ENCODE results near the gene EP300.

EP300 gene

DNA sequence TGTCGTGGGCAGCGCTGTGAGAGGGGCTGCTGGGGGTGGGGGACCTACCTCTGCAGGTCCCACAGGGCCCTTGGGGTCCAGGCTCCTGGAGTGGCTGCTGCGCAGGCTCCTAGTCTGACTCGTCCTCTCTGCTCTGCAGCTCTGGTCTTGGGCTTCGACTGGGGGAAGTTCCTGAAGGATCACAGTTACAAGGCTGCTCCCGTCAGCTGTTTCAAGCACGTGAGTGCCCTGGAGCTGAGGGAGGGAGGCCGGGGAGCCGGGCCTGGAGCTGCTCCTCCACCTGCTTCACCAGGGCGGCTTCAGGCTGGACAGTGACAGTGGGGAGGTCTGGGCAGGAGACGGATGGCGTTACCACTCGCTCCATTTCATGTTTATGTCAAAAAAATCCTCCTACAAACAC lies 124.6 kb downstream of the EP300 start:
- no peak for DNase-seq

DNA sequence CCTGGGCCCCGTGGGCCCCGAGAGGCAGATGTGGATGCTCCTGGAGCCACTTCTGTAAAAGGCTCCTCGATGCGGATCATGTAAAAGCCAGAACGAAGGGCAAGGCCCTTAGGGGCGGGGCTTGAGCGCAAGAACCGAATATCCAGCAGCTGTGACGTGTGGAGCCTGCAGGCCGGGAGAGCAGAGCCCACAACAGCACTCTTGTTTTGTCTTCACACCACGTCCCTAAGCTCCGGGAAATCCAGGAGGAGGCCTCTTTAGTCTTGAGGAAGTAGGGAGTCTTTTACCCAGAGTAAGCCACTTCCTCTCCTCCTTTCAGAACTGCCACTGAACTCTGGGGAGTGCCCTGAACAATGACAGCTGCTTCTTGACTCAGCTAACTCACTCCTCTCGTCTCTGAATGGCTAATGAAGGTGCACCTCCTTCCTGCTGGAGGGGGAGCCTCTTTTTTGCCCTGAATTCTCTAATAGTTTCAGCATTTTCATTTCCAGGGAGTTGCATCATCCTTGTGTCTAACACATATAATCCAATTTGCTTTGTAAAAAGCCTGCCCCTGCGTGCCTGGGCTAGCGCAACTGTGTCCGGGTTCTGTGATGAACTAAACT lies 125.3 kb downstream of the EP300 start:
- DNase-seq = peak; percentile 71

DNA sequence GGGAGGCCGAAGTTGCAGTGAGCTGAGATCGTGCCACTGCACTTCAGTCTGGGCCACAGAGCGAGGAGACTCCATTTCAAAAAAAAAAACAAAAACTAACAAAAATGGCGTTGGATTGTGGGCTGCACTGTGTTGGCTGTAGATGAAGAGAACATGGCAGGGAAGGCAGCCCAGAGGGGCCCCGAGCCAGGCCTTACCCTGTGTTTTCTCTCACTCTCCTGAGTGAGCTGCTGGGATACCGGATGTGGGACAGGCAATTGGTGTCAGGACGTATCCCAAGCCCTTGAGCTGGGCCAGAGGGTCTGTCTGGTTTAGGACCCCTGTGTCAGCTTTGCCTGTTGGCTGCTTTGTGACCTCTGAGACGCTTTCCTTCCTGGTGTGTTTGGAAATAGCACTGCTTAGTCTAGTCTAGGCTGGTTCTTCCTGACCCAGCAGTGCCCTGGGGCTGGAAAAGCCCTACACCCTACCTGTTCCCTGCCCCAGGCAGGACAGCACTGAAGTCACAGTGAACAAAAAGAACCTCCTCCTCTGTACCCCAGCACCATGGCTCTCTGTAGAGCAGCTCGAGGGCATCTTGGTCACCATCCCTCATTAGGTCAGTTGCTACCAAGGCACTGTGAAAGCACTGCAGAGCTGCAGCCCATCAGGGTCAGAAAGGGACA lies 130.6 kb downstream of the EP300 start:
- DNase-seq = no peak

DNA sequence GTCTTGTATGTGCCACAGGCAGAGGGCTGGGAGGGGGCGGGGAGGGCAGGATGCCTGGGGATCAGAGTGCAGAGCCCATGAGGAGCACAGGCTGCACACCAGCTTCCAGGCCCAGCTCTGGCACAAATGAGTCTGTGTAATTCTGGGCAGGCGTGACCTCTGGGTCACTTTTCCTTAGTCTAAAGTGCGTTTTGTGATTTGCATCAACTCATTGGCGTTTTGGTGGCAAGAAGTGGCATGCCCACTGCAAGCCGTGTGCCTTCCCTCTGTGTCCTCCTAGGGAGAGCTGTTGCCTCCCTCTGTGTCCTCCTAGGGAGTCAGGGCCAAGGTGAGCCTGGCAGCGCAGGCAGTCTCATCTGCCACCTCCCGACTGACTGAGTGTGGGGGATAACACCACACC lies 131.1 kb downstream of the EP300 start:
- no peak for DNase-seq

DNA sequence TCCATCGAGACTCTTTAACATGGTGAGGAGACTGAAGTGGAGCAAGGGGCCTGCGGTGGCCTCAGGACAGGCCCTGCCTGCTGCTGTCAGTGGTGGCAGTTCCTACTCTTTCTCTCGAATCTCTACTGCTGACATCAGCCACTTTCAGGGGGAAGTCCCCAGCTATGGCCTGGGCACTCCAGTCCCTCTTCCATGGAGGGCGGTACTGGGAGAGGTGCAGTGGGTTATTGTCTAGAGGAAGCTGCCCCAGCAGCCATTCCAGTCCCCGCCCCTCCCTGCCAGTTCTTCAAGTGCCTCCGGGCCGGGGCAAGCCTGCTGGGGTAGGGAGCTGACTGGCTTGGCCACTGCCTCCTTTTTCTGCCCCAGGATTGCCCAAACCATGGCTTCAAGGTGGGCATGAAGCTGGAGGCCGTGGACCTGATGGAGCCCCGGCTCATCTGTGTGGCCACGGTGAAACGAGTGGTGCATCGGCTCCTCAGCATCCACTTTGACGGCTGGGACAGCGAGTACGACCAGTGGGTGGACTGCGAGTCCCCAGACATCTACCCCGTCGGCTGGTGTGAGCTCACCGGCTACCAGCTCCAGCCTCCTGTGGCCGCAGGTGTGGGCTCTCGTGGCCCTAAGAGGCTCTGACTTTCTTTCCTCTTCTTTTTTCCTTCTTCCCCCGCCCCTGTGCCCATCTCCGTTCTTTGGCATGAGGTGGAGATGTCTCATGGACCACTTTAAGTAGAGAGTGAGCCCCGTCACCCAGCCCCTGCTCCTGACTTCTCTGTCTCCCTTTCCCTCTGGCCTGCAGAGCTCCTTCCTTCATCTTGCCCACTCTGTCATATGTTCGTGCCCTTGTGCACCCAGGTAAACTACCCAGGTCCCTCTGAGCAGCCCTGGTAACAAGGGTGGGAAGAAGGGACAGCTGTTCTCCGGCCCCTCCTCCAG lies 134.6 kb downstream of the EP300 start:
- no peak for DNase-seq

DNA sequence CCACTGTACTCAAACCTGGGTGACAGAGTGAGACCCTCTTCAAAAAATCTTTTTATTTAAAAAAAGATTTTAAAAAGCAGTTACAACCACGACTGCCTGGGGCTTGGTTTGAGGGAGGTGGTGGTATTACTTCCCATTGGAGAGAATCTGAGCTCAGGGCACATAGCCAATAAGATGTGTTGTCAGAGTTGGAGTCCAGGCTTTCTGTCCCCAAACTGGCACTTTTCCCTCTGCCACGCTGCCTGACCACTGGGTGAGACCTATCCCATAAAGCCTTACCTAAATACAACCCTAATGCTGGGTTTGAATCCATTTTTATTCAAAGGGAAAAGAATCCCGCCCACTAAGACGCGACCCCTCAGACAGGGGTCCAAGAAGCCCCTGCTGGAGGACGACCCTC lies 136.8 kb downstream of the EP300 start:
- DNase-seq = no peak
